ENCODE measurements around the gene MAGEA8. TPM values are rescaled to one million over a fixed set of nuclear protein-coding genes. Genes with fewer than 3 reads are reported as not detected.

Gene MAGEA8
- total RNA-seq, 1 experiment from 2014 or later: not detected

DNA sequence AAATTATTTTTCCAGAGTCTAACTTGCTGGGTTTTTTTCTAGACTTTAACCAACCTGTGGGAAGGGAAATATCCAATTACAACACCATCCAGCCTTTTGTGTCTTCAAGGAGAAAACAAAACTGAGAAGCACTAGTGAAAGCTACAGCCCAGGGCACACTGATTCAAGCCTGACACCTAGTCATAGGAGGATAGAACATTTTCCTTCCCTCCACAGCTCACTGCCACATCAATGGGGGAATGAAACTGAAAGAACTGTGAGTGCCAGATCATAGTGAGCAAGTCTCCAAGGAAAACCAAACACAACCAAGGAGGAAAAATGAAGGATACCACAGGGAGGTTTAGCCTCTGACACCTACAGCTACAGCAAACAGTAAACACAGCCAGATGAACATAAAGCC is 43.3 kb upstream of the MAGEA8 start:
- no peak for DNase-seq (ENCODE audit: unreplicated experiment)
- intact Hi-C loops (cut with micrococcal nuclease): no loop called here
- ChIA-PET CTCF (no interaction called here), POLR2A (no interaction called here)
- BruUV-seq (replicated peaks): no TSS peak
- no peaks in the 10 kb centered on the region for H3K27me3 Mint-ChIP-seq (ENCODE audit: insufficient read depth, unreplicated experiment)
- no peak overlapping the region for H3K4me3 Mint-ChIP-seq (ENCODE audit: unreplicated experiment)
- no peaks in the 10 kb centered on the region for H3K9me3 Mint-ChIP-seq (ENCODE audit: unreplicated experiment)
- TF ChIP-seq, protein P1, sequence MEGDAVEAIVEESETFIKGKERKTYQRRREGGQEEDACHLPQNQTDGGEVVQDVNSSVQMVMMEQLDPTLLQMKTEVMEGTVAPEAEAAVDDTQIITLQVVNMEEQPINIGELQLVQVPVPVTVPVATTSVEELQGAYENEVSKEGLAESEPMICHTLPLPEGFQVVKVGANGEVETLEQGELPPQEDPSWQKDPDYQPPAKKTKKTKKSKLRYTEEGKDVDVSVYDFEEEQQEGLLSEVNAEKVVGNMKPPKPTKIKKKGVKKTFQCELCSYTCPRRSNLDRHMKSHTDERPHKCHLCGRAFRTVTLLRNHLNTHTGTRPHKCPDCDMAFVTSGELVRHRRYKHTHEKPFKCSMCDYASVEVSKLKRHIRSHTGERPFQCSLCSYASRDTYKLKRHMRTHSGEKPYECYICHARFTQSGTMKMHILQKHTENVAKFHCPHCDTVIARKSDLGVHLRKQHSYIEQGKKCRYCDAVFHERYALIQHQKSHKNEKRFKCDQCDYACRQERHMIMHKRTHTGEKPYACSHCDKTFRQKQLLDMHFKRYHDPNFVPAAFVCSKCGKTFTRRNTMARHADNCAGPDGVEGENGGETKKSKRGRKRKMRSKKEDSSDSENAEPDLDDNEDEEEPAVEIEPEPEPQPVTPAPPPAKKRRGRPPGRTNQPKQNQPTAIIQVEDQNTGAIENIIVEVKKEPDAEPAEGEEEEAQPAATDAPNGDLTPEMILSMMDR (IDR thresholded peaks at IDR 0.05; ENCODE audit: unreplicated experiment): no peak
- H3K4me1 Mint-ChIP-seq (ENCODE audit: insufficient read depth, unreplicated experiment): no peaks in the 10 kb centered on the region
- H3K27ac Mint-ChIP-seq (ENCODE audit: low read depth, unreplicated experiment): no peak overlapping the region
- H3K36me3 Mint-ChIP-seq (ENCODE audit: insufficient read depth, unreplicated experiment): no peaks in the 10 kb centered on the region

- no peaks in the 10 kb centered on the region for H3K36me3 Mint-ChIP-seq (ENCODE audit: insufficient read depth, unreplicated experiment)
- POLR2A ChIA-PET: no interaction called here
- H3K27ac Mint-ChIP-seq (ENCODE audit: low read depth, unreplicated experiment): no peak overlapping the region
- TF ChIP-seq, protein P1 (IDR thresholded peaks at IDR 0.05; ENCODE audit: unreplicated experiment): no peak
- H3K9me3 Mint-ChIP-seq (ENCODE audit: unreplicated experiment): no peaks in the 10 kb centered on the region
- no peaks in the 10 kb centered on the region for H3K4me1 Mint-ChIP-seq (ENCODE audit: insufficient read depth, unreplicated experiment)
- BruUV-seq (replicated peaks): no TSS peak
- H3K27me3 Mint-ChIP-seq (ENCODE audit: insufficient read depth, unreplicated experiment): no peaks in the 10 kb centered on the region
- no peak overlapping the region for H3K4me3 Mint-ChIP-seq (ENCODE audit: unreplicated experiment)
- CTCF ChIA-PET: no interaction called here
- intact Hi-C loops (cut with micrococcal nuclease): no loop called here
- DNase-seq (ENCODE audit: unreplicated experiment): no peak
These were observed 39.1 kb upstream of the MAGEA8 start for GRCh38 chrX:149841929-149842328.

GRCh38 chrX:149845385-149845784 is 35.6 kb upstream of the MAGEA8 start:
- DNase-seq (ENCODE audit: unreplicated experiment): no peak
- no peaks in the 10 kb centered on the region for H3K9me3 Mint-ChIP-seq (ENCODE audit: unreplicated experiment)
- CTCF ChIA-PET: no interaction called here
- no TSS peak for BruUV-seq (replicated peaks)
- peaks cover 14% of the 10 kb centered on the region for H3K27me3 Mint-ChIP-seq (ENCODE audit: insufficient read depth, unreplicated experiment)
- POLR2A ChIA-PET: no interaction called here
- no peak overlapping the region for H3K4me3 Mint-ChIP-seq (ENCODE audit: unreplicated experiment)
- intact Hi-C loops (cut with micrococcal nuclease): no loop called here
- TF ChIP-seq, protein P1 (IDR thresholded peaks at IDR 0.05; ENCODE audit: unreplicated experiment): no peak
- H3K4me1 Mint-ChIP-seq (ENCODE audit: insufficient read depth, unreplicated experiment): no peaks in the 10 kb centered on the region
- no peaks in the 10 kb centered on the region for H3K36me3 Mint-ChIP-seq (ENCODE audit: insufficient read depth, unreplicated experiment)
- H3K27ac Mint-ChIP-seq (ENCODE audit: low read depth, unreplicated experiment): no peak overlapping the region

GRCh38 chrX:149846789-149847188 is 34.2 kb upstream of the MAGEA8 start:
- no peak for DNase-seq (ENCODE audit: unreplicated experiment)
- Mint-ChIP-seq H3K27ac (ENCODE audit: low read depth, unreplicated experiment) (no peak overlapping the region), H3K4me3 (ENCODE audit: unreplicated experiment) (no peak overlapping the region), H3K9me3 (ENCODE audit: unreplicated experiment) (no peaks in the 10 kb centered on the region), H3K36me3 (ENCODE audit: insufficient read depth, unreplicated experiment) (no peaks in the 10 kb centered on the region), H3K4me1 (ENCODE audit: insufficient read depth, unreplicated experiment) (no peaks in the 10 kb centered on the region), H3K27me3 (ENCODE audit: insufficient read depth, unreplicated experiment) (peaks cover 14% of the 10 kb centered on the region)
- TF ChIP-seq, protein P1 (IDR thresholded peaks at IDR 0.05; ENCODE audit: unreplicated experiment): no peak
- intact Hi-C loops (cut with micrococcal nuclease): no loop called here
- CTCF ChIA-PET: interaction anchor here (0.6 kb wide), 1 partner anchor 819 kb away, joined by 3 read pairs; no protein-coding TSS in a partner anchor
- POLR2A ChIA-PET: no interaction called here
- BruUV-seq (replicated peaks): no TSS peak

Data from MCF 10A (cell line).